ENCODE measurements around the gene DNAJB13. TPM values are rescaled to one million over a fixed set of nuclear protein-coding genes. Genes with fewer than 3 reads are reported as not detected.

DNAJB13 gene
- total RNA-seq, 1 donor from 2014 or later: 1.2 TPM

DNA sequence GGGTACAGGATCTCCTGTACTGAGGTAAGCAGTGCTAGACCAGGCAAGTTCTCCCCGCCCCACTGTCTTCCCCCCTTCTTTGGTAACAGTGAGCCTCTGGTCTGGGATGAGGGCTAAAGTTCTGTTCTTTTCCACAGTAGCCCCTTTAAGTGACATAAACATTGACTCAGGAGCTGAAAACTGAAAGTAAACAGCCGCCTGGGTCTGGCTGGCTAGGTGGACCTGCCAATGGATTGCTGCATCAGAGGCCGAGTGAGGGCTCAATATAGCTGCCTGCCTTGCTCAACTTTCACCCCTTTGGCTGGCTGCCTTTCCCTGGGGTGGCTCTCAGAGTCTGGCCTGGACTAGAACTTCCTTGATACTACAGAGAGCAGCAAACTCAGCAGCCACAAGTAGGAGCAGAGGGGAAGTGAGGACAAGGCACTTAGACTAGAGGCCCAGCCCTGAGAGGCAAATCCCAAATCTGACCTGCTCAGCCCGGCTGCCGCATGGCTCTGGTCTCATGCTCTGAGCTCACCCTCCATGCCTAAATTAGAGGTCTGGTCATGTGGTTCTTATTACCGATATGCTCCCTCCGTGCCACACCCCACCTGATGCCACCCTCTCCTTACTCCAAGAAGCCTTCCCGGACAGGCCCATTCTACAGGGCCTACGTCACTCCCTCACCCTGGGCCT is 67.6 kb downstream of the DNAJB13 start:
- Histone ChIP-seq H3K36me3 (ENCODE audit: insufficient read depth, low read length) (no peaks in the 10 kb centered on the region), H3K4me1 (ENCODE audit: insufficient read depth, low read length) (peaks cover 9% of the 10 kb centered on the region), H3K9me3 (ENCODE audit: insufficient read depth, low read depth, low read length) (no peaks in the 10 kb centered on the region), H3K27me3 (ENCODE audit: insufficient read depth, low read length) (no peaks in the 10 kb centered on the region), H3K4me3 (ENCODE audit: insufficient read depth, low read depth, low read length) (no peak overlapping the region), H3K79me2 (ENCODE audit: insufficient read depth, low read length) (no peaks in the 10 kb centered on the region), H4K20me1 (ENCODE audit: insufficient read depth, low read length) (no peaks in the 10 kb centered on the region), H3K27ac (ENCODE audit: low read depth, low read length) (no peak overlapping the region), H3K4me2 (ENCODE audit: low read length) (no peak overlapping the region), H3K9ac (ENCODE audit: low read length) (no peak overlapping the region), H2AFZ (ENCODE audit: low read depth, low read length) (no peak overlapping the region)
- DNase-seq (ENCODE audit: low read depth) (peak; percentile 34), FAIRE-seq (no peak)
- Mint-ChIP-seq H3K36me3 (ENCODE audit: low read depth, unreplicated experiment) (peaks cover 41% of the 10 kb centered on the region), H3K27ac (ENCODE audit: unreplicated experiment) (peak overlapping the region; percentile 47), H3K4me3 (ENCODE audit: unreplicated experiment) (no peak overlapping the region), H3K4me1 (ENCODE audit: low read depth, unreplicated experiment) (peaks cover 14% of the 10 kb centered on the region), H3K27me3 (ENCODE audit: low read depth, unreplicated experiment) (no peaks in the 10 kb centered on the region), H3K9me3 (ENCODE audit: unreplicated experiment) (no peaks in the 10 kb centered on the region)
- TF ChIP-seq, protein P1, sequence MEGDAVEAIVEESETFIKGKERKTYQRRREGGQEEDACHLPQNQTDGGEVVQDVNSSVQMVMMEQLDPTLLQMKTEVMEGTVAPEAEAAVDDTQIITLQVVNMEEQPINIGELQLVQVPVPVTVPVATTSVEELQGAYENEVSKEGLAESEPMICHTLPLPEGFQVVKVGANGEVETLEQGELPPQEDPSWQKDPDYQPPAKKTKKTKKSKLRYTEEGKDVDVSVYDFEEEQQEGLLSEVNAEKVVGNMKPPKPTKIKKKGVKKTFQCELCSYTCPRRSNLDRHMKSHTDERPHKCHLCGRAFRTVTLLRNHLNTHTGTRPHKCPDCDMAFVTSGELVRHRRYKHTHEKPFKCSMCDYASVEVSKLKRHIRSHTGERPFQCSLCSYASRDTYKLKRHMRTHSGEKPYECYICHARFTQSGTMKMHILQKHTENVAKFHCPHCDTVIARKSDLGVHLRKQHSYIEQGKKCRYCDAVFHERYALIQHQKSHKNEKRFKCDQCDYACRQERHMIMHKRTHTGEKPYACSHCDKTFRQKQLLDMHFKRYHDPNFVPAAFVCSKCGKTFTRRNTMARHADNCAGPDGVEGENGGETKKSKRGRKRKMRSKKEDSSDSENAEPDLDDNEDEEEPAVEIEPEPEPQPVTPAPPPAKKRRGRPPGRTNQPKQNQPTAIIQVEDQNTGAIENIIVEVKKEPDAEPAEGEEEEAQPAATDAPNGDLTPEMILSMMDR (IDR thresholded peaks at IDR 0.05; ENCODE audit: insufficient read depth, low read depth, low read length): no peak
- no peak for TF ChIP-seq EZH2 (IDR thresholded peaks at IDR 0.05; ENCODE audit: insufficient read depth, low read length)

DNA sequence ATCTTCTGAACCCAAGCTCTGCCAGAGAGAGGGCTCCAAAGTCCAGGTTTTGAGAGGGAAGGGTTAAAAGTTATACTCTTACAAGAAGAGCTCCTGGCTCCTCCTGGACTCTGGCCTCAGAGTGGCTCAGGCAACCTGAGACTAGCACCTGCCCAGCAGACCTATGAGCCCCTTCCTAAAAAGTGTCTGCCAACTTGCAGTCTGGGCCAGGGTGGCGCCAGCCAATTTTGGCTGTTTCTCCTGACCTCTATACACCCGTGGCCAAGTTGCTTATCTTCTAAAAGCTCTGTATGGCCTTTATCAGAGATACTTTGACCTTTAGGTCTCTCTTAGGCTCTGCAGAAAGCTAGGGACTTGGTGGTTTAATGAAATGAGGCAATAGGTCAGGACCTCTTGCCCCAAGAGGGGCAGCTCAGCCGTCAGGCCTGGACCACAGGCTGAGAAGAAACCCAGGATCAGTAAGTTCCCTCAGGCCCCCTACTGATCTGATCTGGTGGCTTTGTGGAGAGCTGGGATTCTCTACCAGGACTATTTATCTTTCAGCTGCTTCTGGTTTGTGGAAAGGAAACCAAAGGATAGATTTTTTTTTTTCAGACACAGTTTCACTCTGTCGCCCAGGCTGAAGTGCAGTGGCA is 68.4 kb downstream of the DNAJB13 start:
- Histone ChIP-seq H3K4me3 (ENCODE audit: insufficient read depth, low read depth, low read length) (no peak overlapping the region), H3K36me3 (ENCODE audit: insufficient read depth, low read length) (no peaks in the 10 kb centered on the region), H3K9ac (ENCODE audit: low read length) (no peak overlapping the region), H3K27me3 (ENCODE audit: insufficient read depth, low read length) (no peaks in the 10 kb centered on the region), H3K79me2 (ENCODE audit: insufficient read depth, low read length) (no peaks in the 10 kb centered on the region), H3K27ac (ENCODE audit: low read depth, low read length) (no peak overlapping the region), H3K9me3 (ENCODE audit: insufficient read depth, low read depth, low read length) (no peaks in the 10 kb centered on the region), H4K20me1 (ENCODE audit: insufficient read depth, low read length) (no peaks in the 10 kb centered on the region), H3K4me2 (ENCODE audit: low read length) (no peak overlapping the region), H2AFZ (ENCODE audit: low read depth, low read length) (no peak overlapping the region), H3K4me1 (ENCODE audit: insufficient read depth, low read length) (peaks cover 9% of the 10 kb centered on the region)
- FAIRE-seq (no peak), DNase-seq (ENCODE audit: low read depth) (no peak)
- Mint-ChIP-seq H3K27ac (ENCODE audit: unreplicated experiment) (peak overlapping the region; percentile 47), H3K27me3 (ENCODE audit: low read depth, unreplicated experiment) (no peaks in the 10 kb centered on the region), H3K4me3 (ENCODE audit: unreplicated experiment) (peak overlapping the region; percentile 40), H3K4me1 (ENCODE audit: low read depth, unreplicated experiment) (peaks cover 19% of the 10 kb centered on the region), H3K9me3 (ENCODE audit: unreplicated experiment) (no peaks in the 10 kb centered on the region), H3K36me3 (ENCODE audit: low read depth, unreplicated experiment) (peaks cover 38% of the 10 kb centered on the region)
- no peak for TF ChIP-seq EZH2 (IDR thresholded peaks at IDR 0.05; ENCODE audit: insufficient read depth, low read length)
- TF ChIP-seq, protein P1 (IDR thresholded peaks at IDR 0.05; ENCODE audit: insufficient read depth, low read depth, low read length): no peak

DNA sequence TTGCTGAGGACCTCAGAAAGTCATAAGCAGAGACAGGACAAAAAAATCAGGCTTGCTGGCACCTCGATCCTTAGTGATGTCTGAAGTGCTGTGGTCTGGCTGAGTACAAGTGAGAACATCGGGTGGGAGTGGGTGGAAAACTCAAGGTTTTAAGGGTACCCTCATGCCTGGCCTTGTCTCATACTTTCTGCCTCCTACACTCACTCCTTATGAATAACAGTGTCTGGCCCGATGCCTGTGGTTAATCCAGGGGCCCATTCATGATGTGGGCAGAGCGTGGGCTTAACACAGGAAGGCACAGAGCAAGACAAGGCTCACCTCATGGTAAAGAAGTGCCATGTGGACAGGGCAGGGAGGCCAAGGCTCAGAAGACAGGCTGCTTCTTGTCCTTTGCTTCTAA is 69.0 kb downstream of the DNAJB13 start:
- Mint-ChIP-seq H3K27ac (ENCODE audit: unreplicated experiment) (peak overlapping the region; percentile 8), H3K4me1 (ENCODE audit: low read depth, unreplicated experiment) (peaks cover 22% of the 10 kb centered on the region), H3K9me3 (ENCODE audit: unreplicated experiment) (no peaks in the 10 kb centered on the region), H3K27me3 (ENCODE audit: low read depth, unreplicated experiment) (no peaks in the 10 kb centered on the region), H3K36me3 (ENCODE audit: low read depth, unreplicated experiment) (peaks cover 32% of the 10 kb centered on the region), H3K4me3 (ENCODE audit: unreplicated experiment) (peak overlapping the region; percentile 40)
- no peaks in the 10 kb centered on the region for H3K27me3 ChIP-seq (ENCODE audit: insufficient read depth, low read length)
- no peaks in the 10 kb centered on the region for H3K9me3 ChIP-seq (ENCODE audit: insufficient read depth, low read depth, low read length)
- peaks cover 13% of the 10 kb centered on the region for H3K4me1 ChIP-seq (ENCODE audit: insufficient read depth, low read length)
- TF ChIP-seq, protein P1 (IDR thresholded peaks at IDR 0.05; ENCODE audit: insufficient read depth, low read depth, low read length): no peak
- TF ChIP-seq EZH2 (IDR thresholded peaks at IDR 0.05; ENCODE audit: insufficient read depth, low read length): no peak
- H3K79me2 ChIP-seq (ENCODE audit: insufficient read depth, low read length): no peaks in the 10 kb centered on the region
- H4K20me1 ChIP-seq (ENCODE audit: insufficient read depth, low read length): no peaks in the 10 kb centered on the region
- H2AFZ ChIP-seq (ENCODE audit: low read depth, low read length): no peak overlapping the region
- no peak overlapping the region for H3K9ac ChIP-seq (ENCODE audit: low read length)
- FAIRE-seq: no peak
- peak overlapping the region; percentile 14 for H3K4me2 ChIP-seq (ENCODE audit: low read length)
- peak; percentile 59 for DNase-seq (ENCODE audit: low read depth)
- H3K36me3 ChIP-seq (ENCODE audit: insufficient read depth, low read length): no peaks in the 10 kb centered on the region
- H3K27ac ChIP-seq (ENCODE audit: low read depth, low read length): no peak overlapping the region
- no peak overlapping the region for H3K4me3 ChIP-seq (ENCODE audit: insufficient read depth, low read depth, low read length)
